Pancreas (tissue), 10 donors: ENCODE data around the gene ARIH1. TPM values are rescaled to one million over a fixed set of nuclear protein-coding genes. Genes with fewer than 3 reads are reported as not detected.
"Not testable (repeated sequence)": the region's sequence is repeated elsewhere in the genome, so short reads cannot be mapped to it uniquely, and the experiment has no call there.

Experiments
- ATAC-seq, 4 donors: fragments of 200-7000 bp; cut with Tn5 transposase; one replicate each; pipeline versions ENCODE4 v1.8.0 to v1.9.1; 2020; ENCODE audit warnings: mild to moderate bottlenecking in 4 of 4, moderate library complexity in 4 of 4
- DNase-seq, 6 donors: peaks; one replicate each; pipeline ENCODE4 v3.0.0-alpha.2; 2020
- FAIRE-seq: peaks from 2 replicates; lab custom pipeline; 2012; peaks lifted over from hg19 to GRCh38; lab: Jason Lieb, UNC
- H3K27ac ChIP-seq, 4 donors: fragments of 200-600 bp; sonication (generic); 1 replicate in 3 of 4; 2 replicates in 1 of 4; pipeline versions ENCODE4 v1.5.0 to v1.8.0; 2020
- H3K27me3 ChIP-seq, 4 donors: fragments of 200-600 bp; one replicate each; pipeline ENCODE4 v1.8.0; 2021
- H3K36me3 ChIP-seq, 3 donors: fragments of 200-600 bp; sonication (generic) in 1 of 3; one replicate each; pipeline versions ENCODE4 v1.5.0 to v1.8.0; 2020 to 2021
- H3K4me1 ChIP-seq, 3 donors: fragments of 200-600 bp; one replicate each; pipeline ENCODE4 v1.8.0; 2021
- H3K4me3 ChIP-seq, 4 donors: fragments of 200-600 bp; sonication (generic) in 2 of 4; one replicate each; pipeline versions ENCODE4 v1.5.0 to v1.8.0; 2020 to 2021
- H3K9me3 ChIP-seq, 4 donors: fragments of 200-600 bp; one replicate each; pipeline ENCODE4 v1.8.0; 2021
- WGBS, 2 donors: extraction: QIAGEN DNeasy Blood & Tissue Kit; methylation state at CpG; one replicate each; pipeline ENCODE4 v1.1.7; 2013; 5-methylcytosine and 5-hydroxymethylcytosine counted together
- intact Hi-C, 3 donors: fragments of 100-400 bp; cut with DNase I; formaldehyde crosslinking; loops; one replicate each; pipeline versions ENCODE4 v1.11.1 to v1.14.2; 2022
- polyA plus RNA-seq, 2 donors: library from polyadenylated mRNA; stranded (reverse); fragments of 200-250 nt; gene quantifications; one replicate each; pipeline ENCODE4 v1.2.3, GENCODE V29; 2013
- total RNA-seq, 6 donors: library from RNA; stranded (reverse); fragmentation: NEBNext Ultra II Directional in 4 of 6; extraction: Animal tissue kit (Norgen Biotek cat#: 25700) in 4 of 6; gene quantifications; one replicate each; pipeline versions ENCODE4 v1.2.1 to v1.2.4, GENCODE V29; 2021 to 2023
- donor health status: healthy with polysubstance abuse.
- donor health status: DM: no; HTN: no; CAD: no; lungs with moderate emphysema.
- donor health status: DM: no; HTN: no; CAD: no.
- donor health status: control.
- donor health status: control.
- donor health status: Bipolar disorder and iron deficiency.
- donor health status: DM: yes; HTN: yes; CAD: no.
- donor health status: DM: no; HTN: no; CAD: no.
- donor health status: DM: no; HTN: no; CAD: no.
- donor health status: DM: yes; HTN: yes; CAD: no.

Gene ARIH1
- total and polyA plus RNA-seq, 8 donors: 11.5 to 91.3 (median 66.6) TPM

GRCh38 chr15:72629068-72629570 is 155.0 kb downstream of the ARIH1 start:
- DNase-seq, H3K9me3 ChIP-seq: not testable (repeated sequence)

DNA sequence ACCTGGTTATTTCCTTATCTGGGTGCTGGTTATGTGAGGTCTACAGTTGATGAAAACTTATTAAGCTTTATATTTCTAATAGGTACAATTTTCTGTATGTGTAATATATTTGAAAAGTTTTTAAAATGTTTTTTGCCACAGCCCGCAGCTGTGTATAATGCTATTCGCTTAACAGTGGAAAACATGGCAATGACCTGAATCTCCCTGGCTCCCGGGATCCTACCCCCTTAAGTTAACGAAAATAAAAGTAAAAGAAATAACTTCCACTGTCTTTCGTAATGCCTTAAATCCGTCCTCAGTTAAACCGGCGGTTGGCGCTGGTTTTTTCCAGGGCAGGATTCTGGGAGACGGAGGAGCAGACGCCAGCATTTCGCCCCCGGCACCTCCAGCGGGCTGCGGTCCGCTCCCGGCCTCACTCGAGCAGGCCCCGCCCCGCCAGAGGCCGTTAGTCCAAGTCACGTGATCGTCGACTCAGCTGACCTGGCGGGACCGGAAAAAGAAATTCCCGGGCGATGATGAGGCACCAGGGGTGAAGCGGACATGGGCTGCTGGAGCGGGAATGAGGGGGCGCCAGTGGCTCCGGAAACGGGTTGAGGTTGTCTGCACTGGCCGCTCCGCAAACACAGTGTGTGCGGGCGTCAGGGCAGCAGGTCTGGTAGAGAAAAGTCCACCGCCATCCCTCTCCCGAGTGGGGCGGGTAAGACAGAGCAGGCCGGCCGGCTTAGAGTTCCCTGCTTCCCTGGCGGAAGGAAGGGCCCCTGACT is 162.6 kb downstream of the ARIH1 start:
- DNase-seq (peak; percentile 65 to 90 (median 84)), ATAC-seq (peak; percentile 95 to 98 (median 97))
- H3K27me3 ChIP-seq, H3K27ac ChIP-seq, intact Hi-C loops, H3K36me3 ChIP-seq, H3K4me1 ChIP-seq, FAIRE-seq, H3K9me3 ChIP-seq: not testable (repeated sequence)
- peak overlapping the region in 2 of 4 donors; percentile 20 to 40 for H3K4me3 ChIP-seq
- 1 to 2% methylated on average over 13 to 23 of the region's 43 CpGs for WGBS, 2 donors

More at GRCh38 chr15:72629068-72629570, 155.0 kb downstream of the ARIH1 start:
- H3K4me3 ChIP-seq, H3K27ac ChIP-seq, H3K36me3 ChIP-seq, H3K27me3 ChIP-seq, FAIRE-seq, intact Hi-C loops, H3K4me1 ChIP-seq, ATAC-seq: not testable (repeated sequence)
- 63 to 75% methylated on average over 7 of the region's 7 CpGs for WGBS, 2 donors

DNA sequence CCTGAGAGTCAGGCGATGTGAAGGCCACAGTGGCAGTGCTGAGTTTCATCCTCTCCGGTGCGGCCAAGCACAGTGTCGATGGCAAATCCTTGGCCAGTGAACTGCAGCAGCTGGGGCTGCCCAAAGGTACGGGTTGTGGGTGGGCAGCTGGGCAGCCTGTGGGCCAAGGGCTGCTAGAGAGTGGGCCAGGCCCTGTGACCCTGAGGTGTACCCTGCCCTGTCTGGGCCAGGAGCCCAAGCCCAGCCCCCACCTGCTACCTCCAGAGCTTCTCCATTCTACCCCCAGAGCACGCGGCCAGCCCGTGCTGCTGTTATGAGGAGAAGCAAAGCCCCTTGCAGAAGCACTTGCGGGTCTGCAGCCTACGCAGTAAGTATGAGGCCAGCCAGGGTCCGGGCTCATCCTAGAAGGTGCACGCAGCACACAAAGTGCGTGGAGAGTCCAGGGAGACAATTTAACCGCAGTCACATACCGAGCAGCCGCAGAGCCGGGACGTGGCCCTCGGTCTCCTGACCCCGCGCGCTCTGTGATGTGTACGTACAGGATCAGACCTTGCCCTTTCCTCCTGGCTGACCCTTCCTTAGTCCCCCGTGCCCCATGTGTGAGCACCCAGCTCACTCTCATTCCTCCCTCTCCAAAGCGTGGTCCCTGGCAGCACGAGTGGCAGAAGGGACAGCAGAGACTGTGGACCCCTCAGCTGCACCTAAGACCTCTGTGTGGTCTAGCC is 165.8 kb downstream of the ARIH1 start:
- no CpG with 5 or more reads among the region's 26 CpGs for WGBS, 2 donors
- H3K36me3 ChIP-seq, ATAC-seq, FAIRE-seq, H3K4me3 ChIP-seq, H3K4me1 ChIP-seq, H3K27me3 ChIP-seq, DNase-seq, H3K9me3 ChIP-seq, H3K27ac ChIP-seq, intact Hi-C loops: not testable (repeated sequence)

DNA sequence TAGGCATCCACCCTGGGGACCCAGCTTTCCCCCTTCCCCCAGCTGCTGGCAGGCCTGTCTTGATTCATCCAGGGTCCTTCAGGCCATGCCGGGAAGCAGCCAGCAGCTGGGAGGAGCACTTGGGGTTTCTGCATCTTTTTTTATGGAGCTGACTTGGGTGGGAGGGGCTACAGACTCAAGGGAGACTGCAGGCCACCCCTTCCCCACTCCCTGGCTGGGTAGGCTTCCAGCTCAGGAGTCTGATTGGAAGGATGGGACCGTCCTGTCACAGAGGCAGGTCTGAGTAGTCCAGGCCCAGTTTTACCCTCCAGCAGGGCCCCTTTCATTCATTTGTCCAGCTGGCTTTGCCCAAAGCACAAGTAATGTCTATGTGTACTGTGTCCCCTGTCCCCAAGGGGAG is 168.1 kb downstream of the ARIH1 start:
- not testable (repeated sequence) for FAIRE-seq, ATAC-seq

DNA sequence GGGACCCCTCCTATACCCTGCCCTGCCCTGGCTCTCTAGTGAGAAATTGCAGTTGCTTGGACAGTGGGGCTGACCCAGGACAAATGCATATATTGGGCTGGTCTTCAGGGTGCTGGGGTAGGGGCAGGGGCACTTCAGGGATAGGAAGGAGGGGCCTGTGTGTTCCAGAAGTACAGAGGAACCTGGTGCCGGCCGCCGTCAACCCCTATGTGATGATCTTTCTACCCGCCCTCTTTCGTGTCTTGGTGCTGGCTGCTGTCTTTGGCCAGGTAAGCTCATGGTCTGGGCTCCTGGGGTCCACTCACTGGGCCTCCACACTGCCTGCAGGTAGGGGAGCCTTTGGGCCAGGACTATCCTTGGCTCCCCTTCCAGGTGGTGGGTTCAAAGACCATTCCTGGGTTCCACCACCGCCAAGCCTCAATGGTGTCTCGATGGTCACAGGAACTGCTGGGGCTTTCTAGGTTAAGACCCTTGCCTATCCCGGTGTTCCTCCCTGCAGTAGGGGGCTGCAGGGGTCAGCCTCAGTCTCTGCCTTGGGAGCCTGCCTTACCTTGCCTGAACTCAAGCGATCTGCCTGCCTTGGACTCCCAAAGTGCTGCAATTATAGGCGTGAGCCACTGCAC is 174.6 kb downstream of the ARIH1 start:
- ATAC-seq, H3K4me3 ChIP-seq, DNase-seq, H3K27ac ChIP-seq, intact Hi-C loops, H3K4me1 ChIP-seq, H3K9me3 ChIP-seq, H3K36me3 ChIP-seq, H3K27me3 ChIP-seq, FAIRE-seq: not testable (repeated sequence)
- 67 to 79% methylated on average over 8 of the region's 10 CpGs for WGBS, 2 donors

More for the DNA sequence above, 168.1 kb downstream of the ARIH1 start:
- intact Hi-C loops, H3K27me3 ChIP-seq, H3K4me3 ChIP-seq, H3K27ac ChIP-seq, H3K36me3 ChIP-seq, H3K9me3 ChIP-seq, H3K4me1 ChIP-seq, DNase-seq: not testable (repeated sequence)
- no CpG with 5 or more reads among the region's 2 CpGs for WGBS, 2 donors

Other genes starting within 250 kb of the ARIH1 start
- 100 to 1,000 TPM in 3 of 6 donors, 10 to 100 TPM in 3; 61.8 to 219 (median 110) TPM for gene PKM, start 243.1 kb upstream of the ARIH1 start, total RNA-seq
- 100 to 1,000 TPM in 1 of 2 donors, 10 to 100 TPM in 1; 67.2 to 140 TPM for gene PKM, start 243.1 kb upstream of the ARIH1 start, polyA plus RNA-seq
- 10 to 100 TPM; 31.1 to 55.5 (median 39.7) TPM for gene PARP6, start 201.8 kb upstream of the ARIH1 start, total RNA-seq
- gene PARP6, start 201.8 kb upstream of the ARIH1 start, polyA plus RNA-seq: 100 to 1,000 TPM; 121 to 178 TPM
- gene CELF6, start 154.2 kb upstream of the ARIH1 start, total RNA-seq: 1 to 10 TPM in 1 of 6 donors, under 1 TPM in 5; 0.25 to 1.9 (median 0.61) TPM
- 10 to 100 TPM in 1 of 2 donors, 1 to 10 TPM in 1; 4.1 to 13.6 TPM for gene CELF6, start 154.2 kb upstream of the ARIH1 start, polyA plus RNA-seq
- gene HEXA, start 98.3 kb upstream of the ARIH1 start, total RNA-seq: 10 to 100 TPM; 30.2 to 74.3 (median 39.9) TPM
- gene HEXA, start 98.3 kb upstream of the ARIH1 start, polyA plus RNA-seq: 10 to 100 TPM; 72.8 to 76.0 TPM
- not detected for gene TMEM202, start 76.0 kb upstream of the ARIH1 start, total RNA-seq
- not detected for gene TMEM202, start 76.0 kb upstream of the ARIH1 start, polyA plus RNA-seq
- not detected for gene GOLGA6B, start 180.4 kb downstream of the ARIH1 start, total RNA-seq
- gene GOLGA6B, start 180.4 kb downstream of the ARIH1 start, polyA plus RNA-seq: not detected
- gene HIGD2B, start 211.9 kb downstream of the ARIH1 start, total RNA-seq: under 1 TPM in 1 of 6 donors, not detected in 5; 0.12 TPM
- not detected for gene HIGD2B, start 211.9 kb downstream of the ARIH1 start, polyA plus RNA-seq
- 10 to 100 TPM in 4 of 6 donors, 1 to 10 TPM in 2; 9.0 to 15.1 (median 10.4) TPM for gene BBS4, start 211.9 kb downstream of the ARIH1 start, total RNA-seq
- 10 to 100 TPM in 1 of 2 donors, 1 to 10 TPM in 1; 8.6 to 19.2 TPM for gene BBS4, start 211.9 kb downstream of the ARIH1 start, polyA plus RNA-seq